Stimulated activated CD8-positive, alpha-beta memory T cell treated with anti-CD3 and anti-CD28 coated beads, Interleukin-7, amount 100 ng/mL, for 48 hours (primary cell): ENCODE results near the gene PTPRR.
"Not testable (repeated sequence)": the region's sequence is repeated elsewhere in the genome, so short reads cannot be mapped to it uniquely, and the experiment has no call there.

ENCODE experiments used
- DNase-seq, 2 donors: peaks; one replicate each; pipeline ENCODE4 v3.0.0-alpha.2; 2020; ENCODE audit warnings: low read depth in 1 of 2; ENCODE audit errors: extremely low read depth in 1 of 2

PTPRR gene

DNA sequence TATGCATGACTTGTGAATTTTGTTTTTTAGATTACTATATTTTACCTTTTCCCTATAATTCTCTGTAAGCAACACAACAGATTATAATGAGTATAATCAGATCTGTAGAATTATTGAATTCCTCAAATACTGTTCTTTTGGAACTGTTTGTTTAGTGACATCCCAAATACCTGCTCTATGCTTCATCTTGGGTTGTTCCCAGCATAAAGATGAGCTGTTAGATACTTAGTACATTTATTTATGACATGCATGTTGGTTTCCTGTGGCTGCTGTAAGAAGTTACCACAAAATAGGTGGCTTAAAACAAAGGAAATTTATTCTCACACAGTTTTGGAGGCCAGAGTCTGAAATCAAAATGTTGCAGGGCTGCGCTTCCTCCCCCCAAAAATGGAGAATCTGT lies 78.4 kb downstream of the PTPRR start:
- DNase-seq, result no peak

DNA sequence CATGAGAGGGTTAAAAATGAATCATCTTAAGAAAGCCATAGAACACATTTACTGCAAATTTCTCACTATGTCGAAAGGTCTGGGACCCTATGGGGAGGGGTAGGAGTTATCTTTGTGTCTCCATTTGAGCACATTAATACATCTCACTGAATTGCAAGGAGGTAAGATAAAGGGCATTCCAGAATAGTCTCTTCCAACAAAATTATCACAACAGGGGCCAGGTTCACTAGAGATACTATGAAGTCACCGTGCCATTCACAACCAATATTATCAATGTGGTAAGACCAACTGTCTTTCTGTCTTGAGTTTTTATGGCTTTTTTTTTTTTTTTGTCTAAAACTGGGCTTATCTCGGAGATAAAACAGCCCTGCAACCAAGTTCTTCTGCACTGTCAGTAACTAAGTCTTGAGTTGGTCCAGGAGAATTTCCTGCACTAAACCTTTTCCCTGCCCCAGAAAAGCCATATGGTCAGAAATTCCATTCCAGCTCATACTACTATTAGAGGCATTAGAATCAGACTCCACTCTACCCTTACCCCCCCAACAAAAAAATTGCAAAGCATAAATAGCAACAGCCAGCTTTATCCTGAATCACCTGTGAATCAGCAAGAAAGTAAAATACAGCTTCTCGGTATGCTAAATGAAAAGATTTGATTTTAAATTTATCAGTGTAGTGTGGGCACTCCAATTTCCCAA lies 79.7 kb downstream of the PTPRR start:
- no peak for DNase-seq

DNA sequence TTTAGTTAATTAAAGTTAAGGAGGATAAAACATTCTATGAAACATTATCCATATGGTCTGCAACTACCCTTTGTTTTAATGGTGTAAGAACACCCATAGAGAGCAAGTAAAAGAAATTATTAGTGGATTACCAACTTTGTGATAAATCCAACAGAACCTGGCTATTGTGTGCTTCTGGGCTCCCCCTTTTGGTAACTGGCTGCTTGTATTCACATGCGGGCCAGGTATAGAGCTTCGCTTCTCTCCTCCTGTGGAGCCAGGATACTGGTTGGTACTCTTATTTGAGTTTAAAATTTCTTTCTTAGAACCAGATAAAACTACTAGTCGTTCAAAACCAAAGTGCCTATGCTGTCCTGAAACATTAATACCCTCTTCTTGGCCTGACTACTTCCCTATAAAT lies 81.0 kb downstream of the PTPRR start:
- DNase-seq, result no peak

DNA sequence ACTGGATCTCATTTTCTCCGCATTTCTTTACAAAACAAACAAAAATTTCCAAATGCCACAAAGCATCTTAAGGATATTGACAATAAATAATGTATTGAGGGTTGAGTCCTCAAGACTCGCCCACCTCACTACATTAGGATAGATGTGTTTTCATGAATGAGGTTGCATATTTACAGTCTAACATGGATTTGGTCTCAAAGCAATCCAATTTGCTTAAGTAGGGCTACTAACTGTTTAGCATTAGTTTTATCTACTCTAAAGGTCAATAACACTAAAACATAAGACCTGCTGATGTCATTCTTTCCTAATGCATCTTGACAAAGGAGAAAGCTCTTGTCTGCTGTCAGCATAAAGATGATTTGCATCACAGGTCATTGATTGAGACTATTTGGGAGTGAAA lies 82.4 kb downstream of the PTPRR start:
- no peak for DNase-seq

DNA sequence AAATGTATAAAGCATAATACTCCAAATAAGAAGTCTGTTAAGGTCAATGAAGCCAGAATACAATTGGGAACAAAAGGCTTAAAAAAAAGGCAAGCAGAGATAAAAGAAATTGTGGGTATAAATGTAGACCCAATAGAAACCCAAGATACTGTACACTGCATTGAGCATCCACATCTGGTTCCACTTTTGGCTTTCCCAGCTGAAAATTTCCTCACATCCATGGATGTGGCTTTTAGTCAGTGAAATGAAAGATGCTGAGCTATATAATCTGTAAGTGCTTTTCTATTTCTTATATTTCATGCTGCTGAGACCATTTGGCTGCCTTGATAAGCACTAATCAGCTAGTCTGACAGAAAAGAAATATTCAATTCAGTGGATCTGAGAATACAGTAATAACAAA lies 83.5 kb downstream of the PTPRR start:
- DNase-seq, result no peak

DNA sequence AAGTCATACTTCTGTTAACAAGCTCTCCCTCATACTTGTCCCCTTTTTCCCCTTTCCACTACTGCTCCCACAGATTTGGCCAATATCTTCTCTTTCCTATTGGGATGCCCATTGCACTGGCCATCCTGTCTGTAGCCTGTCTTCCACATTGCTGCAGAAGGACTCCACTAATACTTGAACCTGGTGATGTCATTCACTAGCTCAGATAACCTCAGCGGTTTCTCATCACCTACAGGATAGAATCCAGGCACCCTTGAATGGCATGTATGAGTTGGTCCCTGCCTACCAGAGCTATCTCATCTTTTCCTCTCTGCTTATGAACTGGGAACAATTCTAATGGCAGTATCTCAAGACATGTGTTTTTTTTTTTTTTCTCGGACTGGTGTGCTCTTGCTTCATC lies 84.6 kb downstream of the PTPRR start:
- DNase-seq, result no peak

DNA sequence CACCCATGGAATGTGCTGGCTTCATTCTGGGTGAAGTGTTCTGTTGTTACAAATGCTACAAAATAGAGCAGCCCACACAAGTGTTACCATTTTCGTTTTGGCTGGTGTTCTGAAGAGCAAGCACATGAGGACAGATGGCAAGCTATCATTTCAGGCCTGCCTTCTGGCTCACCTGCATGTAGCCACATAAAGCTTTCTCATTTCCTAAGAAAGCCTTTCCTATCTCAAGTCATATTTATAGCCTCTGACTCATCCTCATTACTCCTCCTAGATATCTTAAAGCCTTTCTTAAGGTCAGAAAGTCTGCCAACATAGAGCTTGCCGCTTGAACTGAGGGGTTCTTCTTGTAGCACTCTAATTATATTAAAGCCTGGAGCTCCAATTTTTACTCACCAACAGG lies 89.0 kb downstream of the PTPRR start:
- no peak for DNase-seq

- DNase-seq, result no peak
Observed at GRCh38 chr12:70830221-70831061, 90.1 kb downstream of the PTPRR start.

- DNase-seq, result no peak
Observed at GRCh38 chr12:70829070-70829469, 91.5 kb downstream of the PTPRR start.

GRCh38 chr12:70828351-70828750 lies 92.2 kb downstream of the PTPRR start:
- no peak for DNase-seq

GRCh38 chr12:70826156-70826555 lies 94.4 kb downstream of the PTPRR start:
- no peak for DNase-seq

- DNase-seq, result no peak
Observed at GRCh38 chr12:70824511-70824910, 96.0 kb downstream of the PTPRR start.

- no peak for DNase-seq
Observed at GRCh38 chr12:70823182-70823976, 97.2 kb downstream of the PTPRR start.

DNA sequence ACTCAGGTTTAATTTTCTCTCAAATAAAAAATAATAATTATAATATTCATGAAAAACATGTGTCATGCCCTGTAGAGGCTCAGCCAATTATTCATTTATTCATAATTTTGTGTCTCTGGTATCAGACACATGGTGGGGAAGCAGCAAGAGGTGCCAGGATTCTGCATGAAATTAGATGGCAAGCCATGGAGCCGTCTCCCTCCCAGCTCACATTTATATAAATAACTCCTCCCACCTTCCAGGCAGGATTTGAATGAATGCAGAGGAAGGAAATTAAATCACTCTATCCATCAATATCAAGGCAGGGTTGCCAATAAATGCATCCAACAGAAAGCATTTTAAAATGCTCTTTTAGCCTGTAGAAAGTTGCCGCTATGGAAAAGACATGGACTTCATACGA lies 98.1 kb downstream of the PTPRR start:
- DNase-seq, result no peak

GRCh38 chr12:70815971-70816391 lies 104.6 kb downstream of the PTPRR start:
- no peak for DNase-seq

DNA sequence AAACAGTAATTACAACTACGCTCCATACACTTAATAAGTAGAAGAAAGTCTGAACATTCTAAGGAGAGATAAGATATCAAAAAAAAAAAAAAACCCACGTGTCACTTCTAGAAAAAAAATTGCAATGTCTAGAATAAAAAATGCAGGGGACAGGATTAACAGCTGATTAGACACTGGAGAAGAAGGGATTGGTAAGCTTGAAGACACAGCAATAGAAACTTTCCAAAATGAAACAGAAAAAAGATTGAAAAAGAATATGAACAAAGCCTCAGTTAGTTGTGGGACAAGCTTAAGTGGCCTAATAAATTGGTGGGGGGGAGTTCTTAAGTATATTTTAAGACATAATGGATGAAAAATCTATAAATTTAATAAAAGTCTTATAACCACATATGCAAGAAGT lies 105.5 kb downstream of the PTPRR start:
- DNase-seq, result no peak

DNA sequence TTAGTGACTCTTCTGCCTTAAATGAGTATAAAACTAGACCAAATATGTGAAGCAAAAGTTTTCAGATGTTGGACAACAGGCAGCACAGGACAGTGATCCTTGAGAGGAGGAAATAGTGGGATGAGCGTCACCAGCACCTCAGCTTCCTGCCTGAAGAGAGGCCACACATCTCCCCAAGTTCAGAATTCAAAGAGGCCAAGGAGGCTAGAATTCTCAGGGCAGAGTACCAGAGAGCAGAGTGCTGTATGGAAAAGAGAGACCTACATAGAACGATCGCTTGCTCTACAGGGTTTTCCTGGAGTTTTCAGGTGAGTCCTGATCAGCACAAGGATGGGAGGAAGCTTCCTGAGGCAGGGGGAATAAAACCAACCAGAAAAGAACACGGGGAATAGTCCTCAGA lies 107.0 kb downstream of the PTPRR start:
- no peak for DNase-seq

DNA sequence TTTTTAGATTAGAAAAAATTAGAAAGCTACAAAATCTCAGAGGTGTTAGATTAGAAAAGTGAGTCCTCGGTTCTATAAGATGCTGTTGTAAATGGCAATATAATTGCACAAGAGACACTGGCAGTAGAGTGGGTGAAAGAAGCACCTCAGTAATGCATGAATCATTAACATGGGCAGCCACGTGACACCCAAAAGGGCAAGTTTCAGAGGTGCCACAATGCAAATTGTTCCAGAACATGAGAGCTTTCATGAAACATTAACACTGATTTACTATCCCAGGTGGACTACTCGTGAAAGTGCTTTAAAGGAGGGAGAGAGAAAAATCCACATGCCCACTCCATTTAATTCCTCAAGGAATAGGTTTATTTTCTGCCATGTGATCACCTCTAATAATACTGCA lies 108.4 kb downstream of the PTPRR start:
- no peak for DNase-seq

DNA sequence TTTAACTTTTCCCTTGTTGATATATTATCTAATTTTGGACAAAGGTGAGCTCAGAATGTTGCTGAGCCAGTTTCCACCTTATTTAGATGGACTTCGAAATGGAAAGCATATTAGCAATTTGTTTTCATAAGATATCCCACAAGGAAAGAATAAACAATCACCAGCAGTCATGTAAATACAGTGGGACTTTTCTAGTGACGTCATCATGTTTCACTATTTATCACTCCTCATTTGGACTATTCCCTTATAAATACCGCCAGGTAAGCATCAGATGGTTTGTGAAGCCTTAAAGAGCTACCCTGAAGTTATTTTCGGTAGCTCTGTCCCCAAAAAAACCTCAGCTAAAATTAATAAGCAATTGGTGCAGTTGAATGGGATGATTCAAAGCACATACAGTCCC lies 110.7 kb downstream of the PTPRR start:
- no peak for DNase-seq

GRCh38 chr12:70807993-70808392 lies 112.5 kb downstream of the PTPRR start:
- not testable (repeated sequence) for DNase-seq

- DNase-seq, result no peak
Observed at GRCh38 chr12:70806827-70807226, 113.7 kb downstream of the PTPRR start.

GRCh38 chr12:70806043-70806442 lies 114.5 kb downstream of the PTPRR start:
- no peak for DNase-seq
